Hippocampal formation (tissue), 2 donors: ENCODE data around the gene SLC6A16.
"Not testable (repeated sequence)": the region's sequence is repeated elsewhere in the genome, so short reads cannot be mapped to it uniquely, and the experiment has no call there.

Experiments
- DNase-seq, 2 donors: peaks; one replicate each; lab custom pipeline; 2025; lab: John Stamatoyannopoulos, UW

Gene SLC6A16

GRCh38 chr19:49324801-49325576, at the start of gene SLC6A16:
Gene SLC6A16, minus strand, starts transcription at chr19:49325191. Its CDS starts 13,844 bp downstream, at chr19:49311347.
- no peak for DNase-seq

GRCh38 chr19:49373174-49373573, 48.2 kb upstream of the SLC6A16 start:
- DNase-seq, result not testable (repeated sequence)

- no peak for DNase-seq
Measured at GRCh38 chr19:49371184-49371583, 46.2 kb upstream of the SLC6A16 start.

- DNase-seq, result no peak
Measured at GRCh38 chr19:49368711-49369358, 43.8 kb upstream of the SLC6A16 start.

- no peak for DNase-seq
Measured at GRCh38 chr19:49366110-49366509, 41.1 kb upstream of the SLC6A16 start.

GRCh38 chr19:49364083-49364737, 39.2 kb upstream of the SLC6A16 start:
- no peak for DNase-seq

- DNase-seq, result peak in 1 of 2 donors; percentile 28
Measured at GRCh38 chr19:49363268-49364082, 38.5 kb upstream of the SLC6A16 start, which contains the start of gene DKKL1. Gene DKKL1, plus strand, starts transcription at chr19:49363877. Its CDS starts 122 bp downstream, at chr19:49363999.

- DNase-seq, result no peak
Measured at GRCh38 chr19:49362929-49363267, 37.9 kb upstream of the SLC6A16 start.

GRCh38 chr19:49362048-49362928, 37.3 kb upstream of the SLC6A16 start, which contains the start of gene TEAD2:
Gene TEAD2, minus strand, starts transcription at chr19:49362416. Its CDS starts 2,341 bp downstream, at chr19:49360075.
- DNase-seq, result no peak

GRCh38 chr19:49361438-49362047, 36.6 kb upstream of the SLC6A16 start:
- DNase-seq, result no peak

- DNase-seq, result no peak
Measured at GRCh38 chr19:49359851-49360820, 35.1 kb upstream of the SLC6A16 start.

- no peak for DNase-seq
Measured at GRCh38 chr19:49357186-49357585, 32.2 kb upstream of the SLC6A16 start.

GRCh38 chr19:49356382-49356781, 31.4 kb upstream of the SLC6A16 start:
- DNase-seq, result no peak

GRCh38 chr19:49355909-49356353, 30.9 kb upstream of the SLC6A16 start:
- no peak for DNase-seq

- no peak for DNase-seq
Measured at GRCh38 chr19:49349567-49349966, 24.6 kb upstream of the SLC6A16 start.

- no peak for DNase-seq
Measured at GRCh38 chr19:49348305-49349189, 23.6 kb upstream of the SLC6A16 start.

GRCh38 chr19:49347835-49348234, 22.8 kb upstream of the SLC6A16 start:
- no peak for DNase-seq

- DNase-seq, result no peak
Measured at GRCh38 chr19:49347191-49347590, 22.2 kb upstream of the SLC6A16 start.
